ENCODE results near the gene C12orf60.

The C12orf60 gene

DNA sequence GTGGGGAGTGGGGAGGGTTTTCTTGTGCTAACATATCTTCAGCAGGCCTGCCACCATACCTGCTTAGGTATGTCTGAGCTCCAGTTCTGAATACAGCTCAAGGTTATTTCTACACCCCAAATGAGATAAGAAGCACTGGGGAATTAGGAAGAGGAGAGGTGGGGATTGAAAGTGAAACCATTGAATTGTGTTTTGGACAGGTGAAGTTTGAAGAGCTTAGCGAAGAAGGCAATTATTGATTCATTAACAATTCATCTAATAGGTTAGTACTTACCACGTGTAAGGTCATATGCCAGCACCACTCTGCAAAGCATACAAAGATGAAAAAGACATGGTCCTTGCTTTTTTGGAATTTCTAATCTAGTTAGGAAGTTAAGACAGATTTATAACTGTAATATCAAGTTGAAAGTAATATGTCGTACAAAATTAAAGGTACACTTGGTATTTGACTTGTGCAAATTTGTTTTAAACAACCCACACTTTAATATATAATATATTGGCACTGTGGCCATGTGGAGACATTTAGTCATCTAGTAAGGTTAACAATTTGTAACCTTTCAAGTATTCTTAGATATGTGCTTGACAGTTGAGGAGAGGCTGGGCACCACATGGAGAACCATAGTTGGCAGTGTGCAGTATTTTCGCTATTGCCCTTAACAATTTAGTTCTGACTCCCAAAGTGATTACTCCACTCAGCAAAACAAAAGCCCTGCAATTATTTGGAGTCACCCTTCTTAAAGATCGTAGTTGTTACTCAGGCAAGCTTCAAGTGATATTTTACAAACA, 6.9 kb downstream of the C12orf60 start:
- ChIA-PET CTCF (interaction anchor here (0.9 to 1.2 kb wide), 4 partner anchors 9 to 41 kb away, joined by 3 to 4 read pairs (median 3); no protein-coding TSS in a partner anchor), POLR2A (no interaction called here)
- DNase-seq (ENCODE audit: extremely low spot score): no peak
- TF ChIP-seq, protein P1, sequence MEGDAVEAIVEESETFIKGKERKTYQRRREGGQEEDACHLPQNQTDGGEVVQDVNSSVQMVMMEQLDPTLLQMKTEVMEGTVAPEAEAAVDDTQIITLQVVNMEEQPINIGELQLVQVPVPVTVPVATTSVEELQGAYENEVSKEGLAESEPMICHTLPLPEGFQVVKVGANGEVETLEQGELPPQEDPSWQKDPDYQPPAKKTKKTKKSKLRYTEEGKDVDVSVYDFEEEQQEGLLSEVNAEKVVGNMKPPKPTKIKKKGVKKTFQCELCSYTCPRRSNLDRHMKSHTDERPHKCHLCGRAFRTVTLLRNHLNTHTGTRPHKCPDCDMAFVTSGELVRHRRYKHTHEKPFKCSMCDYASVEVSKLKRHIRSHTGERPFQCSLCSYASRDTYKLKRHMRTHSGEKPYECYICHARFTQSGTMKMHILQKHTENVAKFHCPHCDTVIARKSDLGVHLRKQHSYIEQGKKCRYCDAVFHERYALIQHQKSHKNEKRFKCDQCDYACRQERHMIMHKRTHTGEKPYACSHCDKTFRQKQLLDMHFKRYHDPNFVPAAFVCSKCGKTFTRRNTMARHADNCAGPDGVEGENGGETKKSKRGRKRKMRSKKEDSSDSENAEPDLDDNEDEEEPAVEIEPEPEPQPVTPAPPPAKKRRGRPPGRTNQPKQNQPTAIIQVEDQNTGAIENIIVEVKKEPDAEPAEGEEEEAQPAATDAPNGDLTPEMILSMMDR (IDR thresholded peaks at IDR 0.05; ENCODE audit: control extremely low read depth, extremely low read depth, low read depth, missing control alignments): no peak

DNA sequence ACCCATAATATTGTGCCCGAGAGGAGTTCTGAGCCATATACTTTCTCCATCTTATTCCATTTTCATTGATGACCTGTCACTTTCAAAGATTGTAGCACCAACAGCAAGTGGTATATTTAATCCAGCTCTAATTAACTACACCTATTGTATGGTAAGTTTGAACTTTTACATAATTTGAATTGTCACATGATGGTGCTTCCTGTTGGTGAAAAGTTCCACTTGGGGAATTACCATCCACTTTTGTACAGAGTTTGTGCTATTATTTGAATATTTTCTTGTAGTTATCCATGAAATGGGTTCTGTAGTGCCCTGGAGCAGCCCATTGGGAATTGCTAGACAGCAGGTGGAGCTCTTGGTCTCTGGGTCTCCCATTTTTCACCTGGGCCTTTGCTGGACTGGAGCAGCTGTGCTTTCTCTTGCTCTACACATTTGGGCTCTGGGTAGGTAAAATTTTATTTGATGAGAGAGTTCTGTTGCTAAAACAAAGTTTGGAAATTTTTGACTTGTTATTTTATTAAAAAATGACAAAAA, 7.5 kb downstream of the C12orf60 start:
- ChIA-PET CTCF (interaction anchor here (1.0 to 1.2 kb wide), 3 partner anchors 12 to 21 kb away, joined by 3 read pairs; no protein-coding TSS in a partner anchor), POLR2A (no interaction called here)
- no peak for DNase-seq (ENCODE audit: extremely low spot score)
- TF ChIP-seq, protein P1 (IDR thresholded peaks at IDR 0.05; ENCODE audit: control extremely low read depth, extremely low read depth, low read depth, missing control alignments): peak; percentile 21

DNA sequence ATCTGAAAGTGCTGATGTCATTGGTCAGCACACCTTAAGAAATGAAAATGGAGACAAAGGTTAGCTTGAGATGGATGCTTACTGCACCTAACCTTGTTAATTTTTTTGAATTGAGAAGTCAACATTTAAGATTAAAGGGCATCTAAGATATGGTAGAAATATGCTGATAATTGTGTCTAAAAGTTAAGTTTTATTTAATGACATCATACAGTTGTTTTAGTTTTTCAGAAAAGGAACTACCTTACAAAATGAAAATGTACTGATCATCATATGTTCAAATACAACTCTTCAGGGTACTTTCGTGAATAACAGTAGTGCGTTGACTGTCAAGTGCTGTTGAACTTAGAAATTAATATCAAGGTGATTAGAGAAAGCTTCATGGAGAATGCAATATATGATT, 8.0 kb downstream of the C12orf60 start:
- DNase-seq (ENCODE audit: extremely low spot score): no peak
- POLR2A ChIA-PET: no interaction called here
- CTCF ChIA-PET: interaction anchor here (1.0 to 1.2 kb wide), 2 partner anchors 11 to 20 kb away, joined by 3 read pairs; no protein-coding TSS in a partner anchor

DNA sequence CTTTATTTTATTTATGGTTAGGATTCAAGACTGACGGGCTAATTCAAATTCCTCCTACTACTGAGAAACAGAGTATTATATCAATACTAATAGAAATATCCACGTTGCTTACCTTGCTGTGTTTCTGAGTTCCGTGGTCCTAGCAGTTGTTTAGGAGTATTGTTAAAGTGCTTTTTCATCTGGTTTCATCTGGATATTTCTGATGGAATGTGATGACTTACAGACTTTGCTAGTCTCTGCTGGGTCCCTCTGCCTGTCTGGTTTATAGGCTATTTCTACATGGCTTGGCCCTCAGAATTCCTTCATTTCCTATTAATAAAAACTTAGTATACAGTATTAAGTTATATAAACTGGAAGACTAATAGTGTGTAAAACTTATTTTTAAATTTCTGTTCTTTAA, 10.5 kb downstream of the C12orf60 start, which contains the start of gene SMCO3:
Gene SMCO3 (minus strand): TSS at position 169 of the 400 bp plus-strand sequence. CDS start 7,502 bp downstream, outside the sequence.
- ChIA-PET CTCF (interaction anchor here (1.0 to 1.4 kb wide), 5 partner anchors 8 to 181 kb away, joined by 3 to 5 read pairs (median 4); no protein-coding TSS in a partner anchor), POLR2A (no interaction called here)
- TF ChIP-seq, protein P1 (IDR thresholded peaks at IDR 0.05; ENCODE audit: control extremely low read depth, extremely low read depth, low read depth, missing control alignments): no peak
- DNase-seq (ENCODE audit: extremely low spot score): no peak

More for the DNA sequence above, 8.0 kb downstream of the C12orf60 start:
- TF ChIP-seq, protein P1 (IDR thresholded peaks at IDR 0.05; ENCODE audit: control extremely low read depth, extremely low read depth, low read depth, missing control alignments): no peak

DNA sequence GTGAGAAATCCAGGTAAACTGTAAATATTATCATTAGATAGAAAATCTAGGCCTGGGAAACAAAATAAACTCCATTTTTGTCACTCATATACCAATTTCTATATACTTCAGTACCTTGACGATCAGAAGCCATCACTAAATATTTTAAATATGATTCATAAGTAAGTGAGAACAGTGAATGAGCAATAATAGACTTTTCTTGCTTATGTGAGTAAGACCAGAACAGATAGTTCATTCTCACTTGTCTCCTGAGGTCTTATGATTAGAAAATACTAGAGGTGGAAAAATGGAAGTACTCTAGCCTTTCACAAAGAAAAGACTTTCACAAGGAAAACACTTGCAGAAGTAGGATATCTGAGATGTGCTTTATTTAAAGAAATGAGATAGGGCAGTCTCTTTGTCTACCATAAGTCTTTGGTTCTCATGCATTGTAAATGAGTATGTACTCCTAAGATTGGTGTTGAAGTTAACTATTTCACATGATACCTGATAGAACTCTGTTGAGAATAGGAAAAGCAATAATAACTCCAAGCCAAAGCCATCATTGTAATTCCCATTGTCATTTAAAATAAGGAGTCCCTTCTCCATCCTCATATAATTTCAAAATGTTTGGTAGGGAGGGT, 20.7 kb downstream of the C12orf60 start:
- ChIA-PET CTCF (interaction anchor here (0.6 kb wide), 1 partner anchor 13 kb away, joined by 3 read pairs; no protein-coding TSS in a partner anchor), POLR2A (no interaction called here)
- TF ChIP-seq, protein P1 (IDR thresholded peaks at IDR 0.05; ENCODE audit: control extremely low read depth, extremely low read depth, low read depth, missing control alignments): no peak
- no peak for DNase-seq (ENCODE audit: extremely low spot score)

DNA sequence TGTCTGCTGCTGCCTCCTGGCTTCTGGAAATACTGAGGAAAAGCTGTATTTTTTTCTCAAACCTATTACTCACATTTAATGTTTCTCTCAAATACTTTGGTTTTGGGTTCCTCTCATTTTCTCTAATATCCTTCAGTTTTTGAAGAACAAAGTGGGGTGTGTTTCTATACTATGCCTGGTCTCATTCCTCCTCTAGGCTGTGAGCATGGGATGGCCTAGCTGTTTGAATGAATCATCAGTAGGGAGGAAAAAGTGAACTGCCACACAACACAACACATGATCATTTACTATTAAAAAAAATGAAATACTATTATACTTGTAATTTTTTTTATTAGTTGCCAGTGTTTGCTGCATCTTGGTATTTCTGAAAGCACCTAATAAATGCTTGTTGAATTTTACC, 21.8 kb downstream of the C12orf60 start:
- DNase-seq (ENCODE audit: extremely low spot score): no peak
- TF ChIP-seq, protein P1 (IDR thresholded peaks at IDR 0.05; ENCODE audit: control extremely low read depth, extremely low read depth, low read depth, missing control alignments): no peak
- POLR2A ChIA-PET: no interaction called here
- CTCF ChIA-PET: interaction anchor here (1.6 to 4.4 kb wide), 3 partner anchors 9 to 22 kb away, joined by 3 to 20 read pairs (median 5); partner anchors contain the start of gene SMCO3
